ENCODE data around the gene BCL6.
"Not testable (repeated sequence)": the region's sequence is repeated elsewhere in the genome, so short reads cannot be mapped to it uniquely, and the experiment has no call there.

The BCL6 gene

GRCh38 chr3:187718802-187719201 is 26.5 kb downstream of the BCL6 start:
- no peak for DNase-seq

GRCh38 chr3:187717572-187717971 is 27.7 kb downstream of the BCL6 start:
- DNase-seq, result no peak

DNA sequence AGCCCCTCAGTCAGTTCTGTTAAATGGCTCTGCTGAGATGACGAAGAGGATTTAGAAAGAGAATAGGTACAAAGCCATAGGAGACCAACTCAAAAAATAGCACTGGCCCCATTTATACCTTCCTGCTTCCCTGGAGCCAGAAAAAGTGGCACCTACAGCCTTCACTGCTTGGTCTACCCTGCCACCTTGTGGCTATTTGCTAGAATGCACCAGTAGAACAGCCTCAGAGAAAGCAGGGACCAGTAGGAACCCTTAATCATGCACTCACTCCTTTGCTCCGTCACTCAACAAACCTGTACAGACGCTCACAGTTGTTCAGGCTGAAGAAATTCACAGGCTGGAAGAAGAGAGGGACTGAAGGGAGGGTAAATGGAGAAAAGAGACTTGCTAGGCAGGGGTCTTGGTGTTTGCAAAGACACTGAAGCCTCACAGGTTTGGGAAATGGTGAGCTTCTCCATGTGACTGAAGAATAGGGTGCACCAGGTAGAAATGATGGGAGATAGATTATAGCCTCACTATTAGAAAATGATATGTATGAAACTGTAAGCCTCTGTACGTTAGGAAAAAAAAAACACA is 30.8 kb downstream of the BCL6 start:
- DNase-seq, result peak in 52 of 58 donors; percentile 4 to 87 (median 44)

- DNase-seq, result no peak
Observed at GRCh38 chr3:187713504-187713903, 31.8 kb downstream of the BCL6 start.

DNA sequence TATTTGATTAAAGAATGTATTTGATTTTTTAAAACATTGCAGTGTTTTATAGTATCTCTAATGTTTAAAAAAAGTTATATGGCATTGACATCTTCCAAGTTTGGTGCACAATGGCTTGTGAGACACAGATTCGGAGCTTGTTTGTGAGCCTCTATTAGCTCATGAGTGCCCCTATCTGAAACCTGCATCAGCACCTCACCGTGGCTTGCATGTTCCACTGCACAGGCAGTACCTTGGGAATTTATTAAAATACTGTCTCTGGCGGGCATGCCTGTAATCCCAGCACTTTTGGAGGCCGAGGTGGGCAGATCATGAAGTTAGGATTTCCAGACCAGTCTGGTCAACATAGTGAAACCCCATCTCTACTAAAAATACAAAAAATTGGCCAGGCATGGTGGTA is 36.1 kb downstream of the BCL6 start:
- no peak for DNase-seq

DNA sequence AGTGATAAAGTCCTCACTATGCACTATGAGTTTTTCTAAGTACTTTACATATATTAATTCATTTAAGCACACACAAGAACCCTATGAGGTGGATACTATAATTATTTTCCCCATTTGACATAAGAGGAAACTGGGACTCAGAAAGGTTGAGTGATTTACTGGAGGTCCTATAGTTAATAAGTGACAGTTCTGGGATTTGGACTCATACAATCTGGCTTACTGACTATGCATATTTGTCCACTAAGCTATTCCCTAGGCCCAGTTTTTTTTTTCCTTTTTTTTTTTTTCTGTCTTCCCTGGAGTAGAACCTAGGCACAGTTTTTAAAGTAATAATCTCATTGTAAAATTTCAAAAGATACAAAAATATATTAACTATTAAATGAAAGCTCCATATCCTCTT is 36.6 kb downstream of the BCL6 start:
- no peak for DNase-seq

GRCh38 chr3:187706971-187707370 is 38.3 kb downstream of the BCL6 start:
- DNase-seq, result peak in 1 of 58 donors; percentile 3

GRCh38 chr3:187705164-187705563 is 40.1 kb downstream of the BCL6 start:
- DNase-seq, result no peak

GRCh38 chr3:187702507-187703033 is 42.7 kb downstream of the BCL6 start, which contains the start of gene RTP2:
TSS of gene RTP2 (minus strand) at chr3:187702557. CDS start at chr3:187702128, 429 bp downstream.
- no peak for DNase-seq

GRCh38 chr3:187700249-187700648 is 45.0 kb downstream of the BCL6 start:
- no peak for DNase-seq

DNA sequence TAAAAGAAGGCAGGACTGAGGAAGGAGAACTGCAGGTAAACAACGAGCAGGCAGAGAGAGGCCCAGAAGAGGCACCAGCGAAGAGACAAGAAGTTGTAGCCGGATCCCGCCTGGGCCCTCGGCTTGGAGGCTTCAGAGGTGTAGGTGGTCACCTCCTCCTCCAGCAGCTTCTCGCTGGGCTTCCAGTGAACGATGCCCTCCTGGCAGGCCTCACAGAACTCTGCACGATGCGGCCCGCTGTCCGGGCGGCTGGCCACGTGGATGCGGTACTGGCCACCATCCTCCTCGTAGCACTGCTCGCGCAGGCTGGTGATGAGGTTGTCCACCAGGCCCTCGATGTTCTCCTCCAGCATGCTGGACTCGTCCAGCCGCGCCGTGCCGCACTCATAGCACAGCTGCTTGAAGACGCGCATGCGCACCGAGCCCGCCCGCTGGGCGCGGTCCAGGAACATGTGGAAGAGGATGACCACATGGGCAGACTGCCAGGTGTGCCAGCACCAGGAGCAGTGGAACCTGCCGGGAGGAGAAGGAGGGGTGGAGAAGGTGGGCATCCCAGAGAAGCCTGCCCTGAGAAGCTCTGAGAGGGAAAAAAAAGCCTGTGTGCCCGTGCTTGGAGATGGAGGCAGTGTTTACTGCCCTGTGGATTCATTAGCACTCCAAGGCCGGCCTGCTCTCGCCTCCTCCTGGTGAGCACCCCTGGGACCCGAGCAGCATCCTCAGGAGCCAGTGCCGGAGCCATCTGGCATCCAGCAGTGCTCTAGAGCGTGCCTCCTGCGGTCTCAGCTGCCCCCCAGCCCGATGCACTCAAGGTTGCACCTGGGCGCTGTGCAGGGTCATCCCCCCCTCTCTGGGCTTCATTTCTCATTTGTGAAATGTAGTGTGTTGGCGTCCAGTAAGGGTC is 46.5 kb downstream of the BCL6 start:
- DNase-seq, result no peak

DNA sequence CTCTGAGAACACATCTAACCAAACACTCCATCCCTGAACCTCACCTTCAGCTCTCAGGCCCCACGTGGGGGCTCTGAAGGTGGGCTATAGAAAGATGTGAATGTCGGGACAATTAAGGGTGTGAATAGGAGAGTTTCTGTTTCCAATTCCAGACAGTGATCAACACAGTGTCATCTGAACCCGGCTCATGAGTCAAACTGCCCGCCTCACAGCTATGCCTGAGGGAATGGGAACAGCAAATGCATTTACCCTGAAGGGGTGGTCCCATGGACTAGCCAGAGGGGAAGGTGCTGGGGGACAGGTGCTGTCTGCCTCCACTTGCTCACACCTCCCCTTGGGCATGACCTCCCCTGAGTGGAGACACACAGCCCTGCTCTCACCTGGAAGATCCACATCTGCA is 49.2 kb downstream of the BCL6 start:
- no peak for DNase-seq

- no peak for DNase-seq
Observed at GRCh38 chr3:187695449-187695848, 49.8 kb downstream of the BCL6 start.

GRCh38 chr3:187694801-187695200 is 50.5 kb downstream of the BCL6 start:
- DNase-seq, result no peak

DNA sequence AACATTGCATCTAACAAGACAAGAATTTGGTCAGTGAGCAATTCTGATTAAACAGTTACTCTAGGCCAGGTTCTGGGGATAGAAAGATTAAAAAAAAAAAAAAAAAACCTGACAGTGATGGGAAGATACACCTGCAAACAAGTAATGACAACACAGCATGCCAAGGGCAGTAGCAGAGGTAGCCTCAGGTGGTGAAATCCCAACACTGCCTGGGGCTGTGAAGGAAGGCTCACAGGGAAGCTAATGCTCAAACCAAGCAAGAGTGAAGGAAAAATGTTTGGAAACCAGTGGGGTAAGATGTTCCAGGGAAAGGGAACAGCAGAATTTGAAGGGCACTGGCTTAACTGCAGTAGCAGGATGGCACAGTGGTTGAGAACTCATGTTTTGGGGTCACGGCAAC is 51.8 kb downstream of the BCL6 start:
- DNase-seq, result no peak

- DNase-seq, result no peak
Observed at GRCh38 chr3:187689984-187690383, 55.3 kb downstream of the BCL6 start.

GRCh38 chr3:187686621-187687273 is 58.5 kb downstream of the BCL6 start:
- DNase-seq, result no peak

DNA sequence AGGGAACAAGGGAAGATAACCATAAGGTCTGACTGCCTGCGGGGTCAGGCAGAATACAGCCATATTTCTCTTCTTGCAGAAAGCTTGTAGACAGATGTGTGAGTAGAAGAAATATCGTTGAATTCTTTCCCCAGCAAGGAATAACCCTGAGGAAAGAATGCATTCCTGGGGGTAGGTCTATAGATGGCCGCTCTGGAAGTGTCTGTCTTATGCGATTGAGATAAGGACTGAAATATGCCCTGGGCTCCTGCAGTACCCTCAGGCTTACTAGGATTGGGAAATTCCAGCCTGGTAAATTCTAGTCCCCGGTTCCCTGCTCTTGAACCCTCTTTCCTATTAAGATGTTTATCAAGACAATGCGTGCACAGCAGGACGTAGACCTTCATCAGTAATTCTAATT is 59.3 kb downstream of the BCL6 start:
- no peak for DNase-seq

GRCh38 chr3:187684880-187685279 is 60.4 kb downstream of the BCL6 start:
- DNase-seq, result no peak

- no peak for DNase-seq
Observed at GRCh38 chr3:187684444-187684843, 60.8 kb downstream of the BCL6 start.

- not testable (repeated sequence) for DNase-seq
Observed at GRCh38 chr3:187681756-187682155, 63.5 kb downstream of the BCL6 start.
